Measurements from ENCODE around the gene SLC25A18. TPM values are rescaled to one million over a fixed set of nuclear protein-coding genes. Genes with fewer than 3 reads are reported as not detected.

Gene SLC25A18
- total and polyA plus RNA-seq, 2 of the 8 experiments (the other 6 are each of a cell fraction or from before 2014, with no cell fraction given), result 2.8 to 2.9 TPM

DNA sequence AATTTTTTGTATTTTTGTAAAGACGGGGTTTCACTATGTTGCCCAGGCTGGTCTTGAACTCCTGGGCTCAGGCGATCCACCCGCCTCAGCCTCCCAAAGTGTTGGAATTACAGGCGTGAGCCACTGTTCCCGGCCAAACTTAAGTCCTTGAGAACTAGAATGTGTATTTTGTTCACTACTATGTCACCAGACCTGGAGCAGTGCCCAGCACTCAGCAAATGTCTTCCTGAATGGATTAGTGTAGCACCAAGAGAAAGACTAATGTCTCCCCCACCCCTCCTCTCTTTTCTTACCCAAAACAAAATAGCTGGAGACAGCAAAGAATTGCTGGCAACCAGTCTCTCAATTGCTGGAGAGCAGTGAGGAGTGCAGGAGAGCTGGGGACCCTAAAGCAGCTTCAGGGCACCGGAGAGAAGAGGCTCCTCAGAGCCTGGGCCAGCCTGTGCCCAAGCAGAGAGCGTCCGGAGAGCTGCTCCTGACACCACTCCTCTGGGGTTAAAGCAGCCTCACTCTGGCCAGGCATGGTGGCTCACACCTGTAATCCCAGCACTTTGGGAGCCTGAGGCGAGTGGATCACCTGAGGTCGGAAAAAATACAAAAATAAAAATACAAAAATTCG is 14.9 kb downstream of the SLC25A18 start:
- DNase-seq (ENCODE audit: low read depth in 1 of 2, low spot score in 2 of 2), result no peak
- Histone ChIP-seq H2BK15ac (ENCODE audit: low read length) (no peak overlapping the region), H4K5ac (ENCODE audit: insufficient read length, low read depth, low read length) (no peak overlapping the region), H4K8ac (ENCODE audit: extremely low read depth, insufficient read depth, low read length) (no peak overlapping the region), H4K20me1 (replicated peaks in 1 of 2; ENCODE audit: control insufficient read depth in 1 of 2, insufficient read depth in 2 of 2, low read length in 2 of 2) (no peaks in the 10 kb centered on the region), H2BK12ac (ENCODE audit: low read depth, low read length) (no peak overlapping the region), H2BK120ac (replicated peaks; ENCODE audit: low read depth, low read length) (no peak overlapping the region), H3K23me2 (ENCODE audit: low read depth, low read length) (peaks cover 1% of the 10 kb centered on the region; the same call in 1 of the 2 replicates), H2BK20ac (ENCODE audit: low read length) (no peak overlapping the region), H2AFZ (ENCODE audit: low read length) (no peak overlapping the region), H4K91ac (replicated peaks; ENCODE audit: insufficient read length, low read length) (no peak overlapping the region), H3K56ac (replicated peaks; ENCODE audit: insufficient read length, low read depth, low read length) (no peak overlapping the region), H3K14ac (ENCODE audit: insufficient read length) (no peak overlapping the region), H3K23ac (ENCODE audit: insufficient read length) (no peak overlapping the region), H3K4me2 (ENCODE audit: insufficient read depth in 1 of 2, low read depth in 2 of 2, low read length in 2 of 2) (no peak overlapping the region), H2BK5ac (ENCODE audit: low read depth, low read length) (no peak overlapping the region), H3K79me2 (ENCODE audit: control insufficient read depth in 1 of 2, insufficient read depth in 2 of 2, low read length in 2 of 2) (no peaks in the 10 kb centered on the region), H2AK5ac (ENCODE audit: low read depth, low read length) (no peak overlapping the region), H3K4me3 (ENCODE audit: extremely low read depth in 1 of 4, insufficient read depth in 2 of 4, low read depth in 3 of 4, low read length in 4 of 4) (no peak overlapping the region), H3K4ac (replicated peaks; ENCODE audit: insufficient read length, low read depth, low read length) (no peak overlapping the region), H3K18ac (ENCODE audit: extremely low read depth, low read length) (no peak overlapping the region), H3K9ac (replicated peaks in 1 of 4; ENCODE audit: extremely low read depth in 1 of 4, low read depth in 3 of 4, low read length in 3 of 4) (no peak overlapping the region), H3K9me3 (ENCODE audit: insufficient read depth in 2 of 2, low read depth in 1 of 2, low read length in 1 of 2) (no peaks in the 10 kb centered on the region), H3K4me1 (replicated peaks in 1 of 4; ENCODE audit: control insufficient read depth in 3 of 4, insufficient read depth in 4 of 4, low read length in 3 of 4) (peaks cover 0 to 3% (median 0%) of the 10 kb centered on the region in 4 experiments; a peak in 4 of 7 replicates), H3K79me1 (ENCODE audit: low read depth, low read length) (no peaks in the 10 kb centered on the region), H3K27me3 (replicated peaks in 1 of 4; ENCODE audit: control insufficient read depth in 3 of 4, extremely low read depth in 1 of 4, insufficient read depth in 3 of 4, low read length in 3 of 4) (no peaks in the 10 kb centered on the region), H3K36me3 (ENCODE audit: control insufficient read depth in 2 of 4, insufficient read depth in 4 of 4, low read length in 3 of 4) (no peaks in the 10 kb centered on the region), H3K27ac (ENCODE audit: low read depth, low read length) (no peak overlapping the region)
- no peak for TF ChIP-seq TBP (IDR thresholded peaks at IDR 0.05; ENCODE audit: low read depth, low read length)
- TF ChIP-seq, protein P1, sequence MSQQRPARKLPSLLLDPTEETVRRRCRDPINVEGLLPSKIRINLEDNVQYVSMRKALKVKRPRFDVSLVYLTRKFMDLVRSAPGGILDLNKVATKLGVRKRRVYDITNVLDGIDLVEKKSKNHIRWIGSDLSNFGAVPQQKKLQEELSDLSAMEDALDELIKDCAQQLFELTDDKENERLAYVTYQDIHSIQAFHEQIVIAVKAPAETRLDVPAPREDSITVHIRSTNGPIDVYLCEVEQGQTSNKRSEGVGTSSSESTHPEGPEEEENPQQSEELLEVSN (IDR thresholded peaks at IDR 0.05), result no peak
- TF ChIP-seq CTBP2 (IDR thresholded peaks at IDR 0.05; ENCODE audit: borderline replicate concordance, insufficient read depth, insufficient read length, low read length), result no peak
- no peak for TF ChIP-seq RAD21 (IDR thresholded peaks at IDR 0.05 in 1 of 2, conservative IDR thresholded peaks at IDR 0.05 in 1 of 2; ENCODE audit: low read depth in 2 of 2, low read length in 2 of 2)
- no peak for TF ChIP-seq NRF1 (IDR thresholded peaks at IDR 0.05; ENCODE audit: low read depth, low read length)
- no peak for TF ChIP-seq GTF2F1 (IDR thresholded peaks at IDR 0.05; ENCODE audit: borderline replicate concordance, low read depth, low read length)
- CTCF ChIA-PET (ENCODE audit: partially characterized antibody), result interaction anchor here (0.6 to 4.1 kb wide), 4 partner anchors 9 to 413 kb away, joined by 3 to 27 read pairs (median 4); no protein-coding TSS in a partner anchor
- 91% methylated on average over 11 of the region's 11 CpGs; no CpG with 5 or more reads in 1 of the 2 experiments for WGBS, 2 experiments (ENCODE audit: extremely low coverage in 1 of 2, insufficient coverage in 1 of 2, insufficient read length in 1 of 2, insufficient replicate concordance in 2 of 2, low coverage in 1 of 2, low lambda C conversion rate in 2 of 2, missing lambda C conversion rate in 1 of 2)
- POLR2A ChIA-PET (ENCODE audit: partially characterized antibody), result interaction anchor here (0.5 to 2.8 kb wide), 2 partner anchors 14 to 35 kb away, joined by 4 to 18 read pairs; partner anchors contain the start of gene SLC25A18
- no peak for FAIRE-seq
